HepG2 (cell line): ENCODE data around the gene RABL6.

Source experiments
- FOXP4 ChIP-seq: sonication (generic); formaldehyde crosslinking; IDR thresholded peaks from 2 replicates; pipeline ENCODE4 v1.4.0; 2020; ENCODE audit warnings: missing genetic modification reagents
- NFE2L2 ChIP-seq: fragments of 150-350 bp; IDR thresholded peaks from 2 replicates; pipeline ENCODE4 v1.6.1; 2014; ENCODE audit warnings: low read length
- TBL1XR1 ChIP-seq: fragments of 150-350 bp; IDR thresholded peaks from 2 replicates; pipeline ENCODE4 v1.6.1; 2014; ENCODE audit warnings: borderline replicate concordance, low read length; ENCODE audit not compliant: partially characterized antibody
- ZNF749 ChIP-seq: sonication (generic); formaldehyde crosslinking; IDR thresholded peaks from 2 replicates; pipeline ENCODE4 v1.8.0; 2022; ENCODE audit warnings: mild to moderate bottlenecking, missing genetic modification reagents, moderate library complexity, borderline replicate concordance

DNA sequence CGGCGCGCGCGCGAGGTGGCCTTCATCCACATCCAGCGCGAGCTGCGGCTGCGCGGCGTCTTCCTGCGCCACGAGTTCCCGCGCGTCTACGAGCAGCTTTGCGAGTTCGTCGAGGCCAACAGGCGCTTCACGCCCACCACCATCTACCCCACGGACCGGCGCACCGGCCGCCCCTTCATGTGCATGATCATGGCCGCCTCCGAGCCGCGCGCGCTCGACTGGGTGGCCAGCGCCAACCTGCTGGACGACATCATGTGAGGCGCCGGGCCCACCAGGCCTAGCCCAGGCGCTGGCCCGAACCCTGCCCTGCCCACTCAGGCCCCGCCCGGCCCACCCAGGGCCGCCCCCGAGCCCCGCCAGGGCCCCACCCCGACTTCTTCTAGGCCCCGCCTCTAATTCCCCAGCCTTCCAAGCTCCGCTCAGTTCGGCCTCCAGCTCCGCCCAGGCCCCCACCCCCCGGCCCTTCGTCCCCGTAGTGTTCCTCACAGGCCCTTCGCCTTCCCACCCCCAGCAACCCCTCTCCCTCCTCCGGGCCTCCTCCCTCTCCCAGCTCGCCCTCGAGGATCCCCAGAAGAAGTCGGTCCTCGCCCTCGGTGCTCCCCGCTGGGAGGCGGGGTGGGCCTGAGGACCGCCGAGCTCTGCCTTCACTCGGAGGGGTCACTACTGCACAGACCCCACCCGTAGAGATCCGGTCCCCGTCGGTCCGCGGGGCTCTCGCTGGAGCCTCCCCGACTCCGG lies 39.5 kb downstream of the RABL6 start:
- no peak; the same call in 1 of the 2 replicates for TF ChIP-seq ZNF749 (CRISPR knock-in tag)
- TF ChIP-seq FOXP4: no peak
- TF ChIP-seq NFE2L2: no peak
- no peak for TF ChIP-seq TBL1XR1
